ENCODE measurements around the gene THSD4.
A peak's percentile ranks its signal among the peaks of the same experiment; 100 is the strongest.

The THSD4 gene

DNA sequence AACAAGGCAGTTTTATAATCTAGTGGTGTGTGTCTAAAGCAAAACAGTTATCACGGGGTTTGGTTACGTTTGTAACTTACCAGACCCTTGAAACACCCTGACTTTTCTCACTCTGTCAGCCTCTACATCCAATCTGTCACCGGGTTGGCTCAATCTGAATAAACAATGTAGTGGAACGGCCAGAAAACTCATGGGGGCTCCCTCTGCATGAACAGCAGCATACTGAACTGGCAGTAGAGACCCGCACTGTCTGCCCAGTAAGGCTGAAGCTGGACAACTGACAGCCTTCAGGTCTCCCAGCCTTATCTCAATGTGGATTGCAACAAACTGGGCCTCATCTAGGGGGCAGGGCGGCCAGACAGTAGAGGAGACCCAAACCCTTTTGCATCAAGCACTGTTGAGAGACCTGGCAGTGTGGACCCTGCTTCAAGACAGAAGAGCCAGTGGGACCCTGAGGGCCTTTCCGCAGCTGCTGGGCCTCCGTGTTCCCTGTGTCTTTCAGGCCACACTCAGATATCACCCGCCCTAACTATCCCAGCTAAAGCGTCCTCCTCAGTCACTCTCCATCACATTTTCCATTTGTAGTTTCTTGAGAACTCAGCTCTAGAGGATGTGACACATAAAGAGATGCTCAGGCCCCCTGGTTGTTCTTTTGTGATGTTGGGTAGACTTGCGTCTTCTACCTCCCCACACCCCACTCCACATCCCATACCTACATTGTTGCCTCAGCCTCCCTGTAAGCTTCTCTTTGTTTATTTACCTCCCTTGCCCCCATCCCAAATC is 513.9 kb downstream of the THSD4 start:
- Histone ChIP-seq H3K27ac (ENCODE audit: low read length, poor library complexity, severe bottlenecking) (no peak overlapping the region), H3K4me2 (ENCODE audit: low read length, poor library complexity, severe bottlenecking) (no peak overlapping the region), H3K36me3 (ENCODE audit: control insufficient read depth in 1 of 2, insufficient read depth in 2 of 2, low read depth in 1 of 2, low read length in 2 of 2) (no peaks in the 10 kb centered on the region), H2BK5ac (ENCODE audit: low read depth, low read length, poor library complexity, severe bottlenecking) (no peak overlapping the region), H3K27me3 (ENCODE audit: control insufficient read depth in 1 of 2, insufficient read depth in 1 of 2, low read length in 2 of 2) (no peaks in the 10 kb centered on the region), H3K4me3 (ENCODE audit: insufficient read depth in 1 of 2, low read depth in 1 of 2, low read length in 2 of 2) (no peak overlapping the region), H3K4ac (ENCODE audit: low read depth in 1 of 2, low read length in 2 of 2) (no peak overlapping the region), H2BK15ac (ENCODE audit: low read depth, poor library complexity, severe bottlenecking) (no peak overlapping the region), H3K14ac (ENCODE audit: low read length in 2 of 2) (no peak overlapping the region), H4K91ac (ENCODE audit: low read length) (no peak overlapping the region), H2AK5ac (ENCODE audit: low read length, severe bottlenecking) (no peak overlapping the region), H3K4me1 (ENCODE audit: control insufficient read depth, insufficient read depth, low read depth, low read length) (no peaks in the 10 kb centered on the region), H3K9ac (ENCODE audit: low read length) (no peak overlapping the region), H2BK12ac (ENCODE audit: low read length in 2 of 2) (no peak overlapping the region), H3K9me3 (ENCODE audit: control insufficient read depth, low read length) (no peaks in the 10 kb centered on the region), H4K8ac (ENCODE audit: low read length) (peak overlapping the region; percentile 38), H2AFZ (ENCODE audit: low read depth, low read length) (no peak overlapping the region), H3K18ac (ENCODE audit: low read depth in 1 of 2, low read length in 2 of 2) (no peak overlapping the region), H2BK120ac (ENCODE audit: low read depth, low read length) (no peak overlapping the region), H3K23ac (ENCODE audit: low read length in 2 of 2) (no peak overlapping the region), H3K79me1 (replicated peaks; ENCODE audit: low read length, poor library complexity, severe bottlenecking) (no peaks in the 10 kb centered on the region)
- WGBS, result 74% methylated on average over 10 of the region's 11 CpGs
- peak; percentile 11 for DNase-seq

DNA sequence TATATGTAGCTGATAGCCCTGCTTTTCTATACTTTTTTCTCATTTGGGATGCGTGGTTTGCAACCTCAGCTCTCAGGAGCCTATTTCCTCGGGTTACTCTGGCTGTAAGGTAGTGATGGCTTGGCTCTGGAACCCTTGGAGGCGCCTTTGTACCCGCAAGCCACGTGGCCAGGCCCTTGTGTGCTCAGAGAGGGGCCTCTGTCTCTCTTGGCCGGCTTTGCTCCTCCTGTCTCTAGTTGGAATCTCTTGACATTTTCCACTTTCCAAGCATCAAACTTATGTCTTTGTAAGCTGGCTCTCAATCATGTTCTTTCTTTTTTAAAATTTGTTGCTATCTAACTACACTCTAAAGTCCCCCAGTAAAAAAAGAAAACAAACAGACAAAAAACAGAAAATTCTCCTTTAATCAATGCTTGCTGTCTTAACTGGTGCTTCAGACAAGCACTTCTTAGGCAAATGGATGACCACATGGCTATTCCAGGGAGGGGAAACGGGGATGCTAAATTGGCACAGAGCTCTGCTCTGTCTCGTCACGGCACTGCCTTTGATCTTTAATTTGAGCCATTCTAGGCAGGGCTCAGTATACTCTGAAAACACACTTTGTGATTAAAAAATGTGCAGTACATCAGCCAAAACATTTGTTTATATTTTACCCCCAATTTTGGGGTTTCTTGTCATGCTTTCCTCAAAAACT is 514.7 kb downstream of the THSD4 start:
- 65% methylated on average over 9 of the region's 9 CpGs for WGBS
- no peak overlapping the region for H2BK120ac ChIP-seq (ENCODE audit: low read depth, low read length)

DNA sequence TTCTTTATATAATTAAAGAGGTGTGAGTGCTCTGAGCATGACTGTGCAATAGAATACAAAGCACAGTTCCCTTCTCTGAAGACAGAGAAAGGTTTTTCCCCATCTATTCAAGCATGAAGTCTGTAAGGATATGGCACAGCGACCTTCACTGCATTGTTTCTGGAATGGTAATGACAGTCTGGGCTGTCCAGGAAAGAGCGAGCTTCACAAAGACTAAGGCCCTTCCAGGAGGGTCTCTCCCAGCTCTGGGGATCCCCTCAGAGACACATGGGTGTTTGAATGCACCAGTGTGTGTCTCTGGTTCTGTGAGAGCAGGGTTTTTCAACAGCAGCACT is 515.2 kb downstream of the THSD4 start:
- H3K9ac ChIP-seq (ENCODE audit: low read length), result no peak overlapping the region
- H3K79me1 ChIP-seq (replicated peaks; ENCODE audit: low read length, poor library complexity, severe bottlenecking), result no peaks in the 10 kb centered on the region
- no peak overlapping the region for H3K4ac ChIP-seq (ENCODE audit: low read depth in 1 of 2, low read length in 2 of 2)
- DNase-seq, result no peak
- no peak overlapping the region for H3K23ac ChIP-seq (ENCODE audit: low read length in 2 of 2)
- H3K36me3 ChIP-seq (ENCODE audit: control insufficient read depth in 1 of 2, insufficient read depth in 2 of 2, low read depth in 1 of 2, low read length in 2 of 2), result no peaks in the 10 kb centered on the region
- no peak overlapping the region for H3K4me3 ChIP-seq (ENCODE audit: insufficient read depth in 1 of 2, low read depth in 1 of 2, low read length in 2 of 2)
- H2BK15ac ChIP-seq (ENCODE audit: low read depth, poor library complexity, severe bottlenecking), result no peak overlapping the region
- no peak overlapping the region for H2AK5ac ChIP-seq (ENCODE audit: low read length, severe bottlenecking)
- no peaks in the 10 kb centered on the region for H3K9me3 ChIP-seq (ENCODE audit: control insufficient read depth, low read length)
- H3K14ac ChIP-seq (ENCODE audit: low read length in 2 of 2), result no peak overlapping the region
- WGBS, result 84% methylated on average over 2 of the region's 2 CpGs
- no peak overlapping the region for H2BK120ac ChIP-seq (ENCODE audit: low read depth, low read length)
- H3K27ac ChIP-seq (ENCODE audit: low read length, poor library complexity, severe bottlenecking), result no peak overlapping the region
- no peak overlapping the region for H2AFZ ChIP-seq (ENCODE audit: low read depth, low read length)
- no peak overlapping the region for H2BK12ac ChIP-seq (ENCODE audit: low read length in 2 of 2)
- no peak overlapping the region for H4K8ac ChIP-seq (ENCODE audit: low read length)
- no peak overlapping the region for H2BK5ac ChIP-seq (ENCODE audit: low read depth, low read length, poor library complexity, severe bottlenecking)
- H3K27me3 ChIP-seq (ENCODE audit: control insufficient read depth in 1 of 2, insufficient read depth in 1 of 2, low read length in 2 of 2), result no peaks in the 10 kb centered on the region
- no peak overlapping the region for H4K91ac ChIP-seq (ENCODE audit: low read length)
- no peak overlapping the region for H3K4me2 ChIP-seq (ENCODE audit: low read length, poor library complexity, severe bottlenecking)
- no peak overlapping the region for H3K18ac ChIP-seq (ENCODE audit: low read depth in 1 of 2, low read length in 2 of 2)
- H3K4me1 ChIP-seq (ENCODE audit: control insufficient read depth, insufficient read depth, low read depth, low read length), result no peaks in the 10 kb centered on the region

More for the DNA sequence above, 514.7 kb downstream of the THSD4 start:
- H3K27me3 ChIP-seq (ENCODE audit: control insufficient read depth in 1 of 2, insufficient read depth in 1 of 2, low read length in 2 of 2), result no peaks in the 10 kb centered on the region
- no peak overlapping the region for H2AFZ ChIP-seq (ENCODE audit: low read depth, low read length)
- H3K36me3 ChIP-seq (ENCODE audit: control insufficient read depth in 1 of 2, insufficient read depth in 2 of 2, low read depth in 1 of 2, low read length in 2 of 2), result no peaks in the 10 kb centered on the region
- no peak overlapping the region for H2BK5ac ChIP-seq (ENCODE audit: low read depth, low read length, poor library complexity, severe bottlenecking)
- H2AK5ac ChIP-seq (ENCODE audit: low read length, severe bottlenecking), result no peak overlapping the region
- no peak overlapping the region for H3K9ac ChIP-seq (ENCODE audit: low read length)
- H3K23ac ChIP-seq (ENCODE audit: low read length in 2 of 2), result no peak overlapping the region
- H2BK12ac ChIP-seq (ENCODE audit: low read length in 2 of 2), result no peak overlapping the region
- H3K14ac ChIP-seq (ENCODE audit: low read length in 2 of 2), result no peak overlapping the region
- no peak overlapping the region for H3K27ac ChIP-seq (ENCODE audit: low read length, poor library complexity, severe bottlenecking)
- no peaks in the 10 kb centered on the region for H3K9me3 ChIP-seq (ENCODE audit: control insufficient read depth, low read length)
- no peaks in the 10 kb centered on the region for H3K4me1 ChIP-seq (ENCODE audit: control insufficient read depth, insufficient read depth, low read depth, low read length)
- H4K91ac ChIP-seq (ENCODE audit: low read length), result no peak overlapping the region
- no peak overlapping the region for H2BK15ac ChIP-seq (ENCODE audit: low read depth, poor library complexity, severe bottlenecking)
- H4K8ac ChIP-seq (ENCODE audit: low read length), result no peak overlapping the region
- H3K4me3 ChIP-seq (ENCODE audit: insufficient read depth in 1 of 2, low read depth in 1 of 2, low read length in 2 of 2), result no peak overlapping the region
- no peak for DNase-seq
- H3K79me1 ChIP-seq (replicated peaks; ENCODE audit: low read length, poor library complexity, severe bottlenecking), result no peaks in the 10 kb centered on the region
- no peak overlapping the region for H3K4ac ChIP-seq (ENCODE audit: low read depth in 1 of 2, low read length in 2 of 2)
- H3K4me2 ChIP-seq (ENCODE audit: low read length, poor library complexity, severe bottlenecking), result no peak overlapping the region
- no peak overlapping the region for H3K18ac ChIP-seq (ENCODE audit: low read depth in 1 of 2, low read length in 2 of 2)

DNA sequence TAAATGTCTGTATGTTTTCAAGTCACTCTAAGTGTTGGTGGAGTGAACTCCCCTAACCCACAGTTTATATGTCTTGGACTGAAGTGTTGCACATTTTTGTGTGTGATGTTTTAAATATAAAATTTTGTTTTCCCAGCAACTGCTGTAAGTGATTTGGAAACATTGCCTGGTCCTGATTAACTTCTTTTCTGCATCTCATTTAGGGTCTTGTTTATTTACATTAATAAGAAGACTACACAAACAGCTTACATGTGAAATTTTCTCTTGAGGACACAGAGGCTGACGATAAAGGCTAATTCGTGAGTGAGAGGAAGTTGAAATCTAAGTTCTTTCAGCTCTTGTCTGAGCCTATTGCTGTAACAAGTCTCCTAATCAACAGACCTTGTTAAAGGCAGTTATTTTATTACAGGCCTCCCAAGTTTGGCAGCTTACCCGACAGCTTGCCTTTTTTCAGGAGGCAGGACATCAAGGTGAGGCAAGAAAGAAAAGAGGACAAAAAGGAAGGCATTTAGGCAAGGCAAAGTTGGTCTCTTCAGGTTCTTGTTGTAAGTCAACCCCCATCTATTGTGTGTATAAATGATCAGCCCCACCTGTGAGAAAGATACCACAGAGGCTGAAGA is 517.4 kb downstream of the THSD4 start:
- H3K9me3 ChIP-seq (ENCODE audit: control insufficient read depth, low read length), result no peaks in the 10 kb centered on the region
- H3K36me3 ChIP-seq (ENCODE audit: control insufficient read depth in 1 of 2, insufficient read depth in 2 of 2, low read depth in 1 of 2, low read length in 2 of 2), result no peaks in the 10 kb centered on the region
- no peak overlapping the region for H2BK15ac ChIP-seq (ENCODE audit: low read depth, poor library complexity, severe bottlenecking)
- H3K9ac ChIP-seq (ENCODE audit: low read length), result no peak overlapping the region
- H3K14ac ChIP-seq (ENCODE audit: low read length in 2 of 2), result no peak overlapping the region
- H4K8ac ChIP-seq (ENCODE audit: low read length), result no peak overlapping the region
- H2AK5ac ChIP-seq (ENCODE audit: low read length, severe bottlenecking), result no peak overlapping the region
- H3K23ac ChIP-seq (ENCODE audit: low read length in 2 of 2), result no peak overlapping the region
- no peaks in the 10 kb centered on the region for H3K79me1 ChIP-seq (replicated peaks; ENCODE audit: low read length, poor library complexity, severe bottlenecking)
- H4K91ac ChIP-seq (ENCODE audit: low read length), result no peak overlapping the region
- no peak overlapping the region for H2BK120ac ChIP-seq (ENCODE audit: low read depth, low read length)
- no peak overlapping the region for H3K18ac ChIP-seq (ENCODE audit: low read depth in 1 of 2, low read length in 2 of 2)
- WGBS, result 64% methylated on average over 1 of the region's 3 CpGs
- DNase-seq, result peak; percentile 6
- H3K4me2 ChIP-seq (ENCODE audit: low read length, poor library complexity, severe bottlenecking), result no peak overlapping the region
- H3K4me3 ChIP-seq (ENCODE audit: insufficient read depth in 1 of 2, low read depth in 1 of 2, low read length in 2 of 2), result no peak overlapping the region
- no peaks in the 10 kb centered on the region for H3K4me1 ChIP-seq (ENCODE audit: control insufficient read depth, insufficient read depth, low read depth, low read length)
- no peaks in the 10 kb centered on the region for H3K27me3 ChIP-seq (ENCODE audit: control insufficient read depth in 1 of 2, insufficient read depth in 1 of 2, low read length in 2 of 2)
- no peak overlapping the region for H2BK5ac ChIP-seq (ENCODE audit: low read depth, low read length, poor library complexity, severe bottlenecking)
- no peak overlapping the region for H3K4ac ChIP-seq (ENCODE audit: low read depth in 1 of 2, low read length in 2 of 2)
- no peak overlapping the region for H2AFZ ChIP-seq (ENCODE audit: low read depth, low read length)
- no peak overlapping the region for H3K27ac ChIP-seq (ENCODE audit: low read length, poor library complexity, severe bottlenecking)
- no peak overlapping the region for H2BK12ac ChIP-seq (ENCODE audit: low read length in 2 of 2)
